Fibroblast of the aortic adventitia (primary cell): ENCODE results near the gene TEX48. TPM values are rescaled to one million over a fixed set of nuclear protein-coding genes. Genes with fewer than 3 reads are reported as not detected.

Experiments used
- DNase-seq: peaks from one replicate; pipeline ENCODE4 v3.0.0-alpha.2; 2010; ENCODE audit warnings: low read depth
- H3K4me3 ChIP-seq: 2 replicates; pipeline ENCODE4 v1.5.1; 2011; ENCODE audit warnings: low read depth, mild to moderate bottlenecking, control low read depth, low read length, moderate library complexity
- CTCF ChIP-seq: IDR thresholded peaks from 2 replicates; pipeline ENCODE4 v1.5.1; 2011; ENCODE audit warnings: mild to moderate bottlenecking, low read length, control low read depth, inconsistent platforms; ENCODE audit not compliant: insufficient read depth
- total RNA-seq: library from RNA; depleted of rRNA; stranded (reverse); fragments of >200 nt; gene quantifications from 2 replicates; pipeline ENCODE4 v1.2.3, GENCODE V29; 2012; ENCODE audit warnings: low replicate concordance

The TEX48 gene
- total RNA-seq, 1 donor, result not detected

GRCh38 chr9:114682846-114683245, 854 bp upstream of the TEX48 start:
- no peak overlapping the region for H3K4me3 ChIP-seq
- TF ChIP-seq CTCF, result no peak
- no peak for DNase-seq

GRCh38 chr9:114680259-114681001, 1.6 kb downstream of the TEX48 start:
- H3K4me3 ChIP-seq, result no peak overlapping the region
- peak; percentile 21 for DNase-seq
- no peak for TF ChIP-seq CTCF

- H3K4me3 ChIP-seq, result no peak overlapping the region
- DNase-seq, result peak; percentile 41
- TF ChIP-seq CTCF, result no peak
Observed at GRCh38 chr9:114678795-114679194, 3.2 kb downstream of the TEX48 start.

- H3K4me3 ChIP-seq, result no peak overlapping the region
- TF ChIP-seq CTCF, result no peak
Observed at GRCh38 chr9:114678130-114678529, 3.9 kb downstream of the TEX48 start.

GRCh38 chr9:114677418-114677817, 4.6 kb downstream of the TEX48 start:
- peak; percentile 100 for DNase-seq
- TF ChIP-seq CTCF, result no peak
- no peak overlapping the region for H3K4me3 ChIP-seq

More at GRCh38 chr9:114678130-114678529, 3.9 kb downstream of the TEX48 start:
- no peak for DNase-seq

GRCh38 chr9:114676901-114677300, 5.1 kb downstream of the TEX48 start:
- no peak for DNase-seq
- TF ChIP-seq CTCF, result no peak
- H3K4me3 ChIP-seq, result no peak overlapping the region
